Neural cell (in vitro differentiated cells): ENCODE results near the gene DOCK4. TPM values are rescaled to one million over a fixed set of nuclear protein-coding genes. Genes with fewer than 3 reads are reported as not detected.

Experiments
- H2AFZ ChIP-seq: fragments of 200-600, 300-800 bp; sonication (generic), shearing (Covaris generic); 2 replicates; pipeline ENCODE4 v1.6.0; 2014; ENCODE audit warnings: low read depth, mild to moderate bottlenecking, antibody characterized with exemption, low read length, moderate library complexity
- H3F3A ChIP-seq: fragments of 200-600 bp; shearing (Covaris generic); 2 replicates; pipeline ENCODE4 v1.6.1; 2016; ENCODE audit warnings: mild to moderate bottlenecking, moderate library complexity, mixed read lengths, antibody characterized with exemption, low read length; ENCODE audit not compliant: insufficient read depth, poor library complexity, severe bottlenecking
- H3K27ac ChIP-seq: fragments of 200-600, 300-800 bp; sonication (generic), shearing (Covaris generic); 2 replicates; pipeline ENCODE4 v1.5.1; 2014; ENCODE audit warnings: mild to moderate bottlenecking, low read length, moderate library complexity
- H3K27me3 ChIP-seq: fragments of 300-800, 200-600 bp; sonication (generic), shearing (Covaris generic); 2 replicates; pipeline ENCODE4 v1.6.0; 2014; ENCODE audit warnings: mild to moderate bottlenecking, low read depth, low read length, moderate library complexity; ENCODE audit not compliant: insufficient read depth
- H3K36me3 ChIP-seq: fragments of 300-800, 200-600 bp; sonication (generic), shearing (Covaris generic); 2 replicates; pipeline ENCODE4 v1.5.1; 2014; ENCODE audit warnings: mild to moderate bottlenecking, antibody characterized with exemption, low read length, moderate library complexity; ENCODE audit not compliant: insufficient read depth
- H3K4me2 ChIP-seq: fragments of 300-800, 200-600 bp; sonication (generic), shearing (Covaris generic); 2 replicates; pipeline ENCODE4 v1.6.0; 2014; ENCODE audit warnings: mild to moderate bottlenecking, low read length
- H3K4me3 ChIP-seq: fragments of 300-800, 200-600 bp; sonication (generic), shearing (Covaris generic); 2 replicates; pipeline ENCODE4 v1.5.1; 2014; ENCODE audit warnings: mild to moderate bottlenecking, low read length, moderate library complexity
- H3K79me2 ChIP-seq: fragments of 200-600 bp; shearing (Covaris generic); replicated peaks from 2 replicates; pipeline ENCODE4 v1.6.0; 2014; ENCODE audit warnings: mild to moderate bottlenecking, low read length, moderate library complexity; ENCODE audit not compliant: insufficient read depth
- H3K9ac ChIP-seq: fragments of 300-800, 200-600 bp; sonication (generic), shearing (Covaris generic); 2 replicates; pipeline ENCODE4 v1.6.1; 2016; ENCODE audit warnings: mild to moderate bottlenecking, low read length, mixed read lengths
- H3K9me2 ChIP-seq: fragments of 200-600 bp; shearing (Covaris generic); 2 replicates; pipeline ENCODE4 v1.6.1; 2016; ENCODE audit warnings: mild to moderate bottlenecking, low read length, mixed read lengths; ENCODE audit not compliant: insufficient read depth
- H3K9me3 ChIP-seq: fragments of 200-600, 300-800 bp; sonication (generic), shearing (Covaris generic); 2 replicates; pipeline ENCODE4 v1.6.1; 2016; ENCODE audit warnings: mild to moderate bottlenecking, mixed run types, low read length, moderate library complexity, mixed read lengths
- H4K20me1 ChIP-seq: fragments of 200-600 bp; shearing (Covaris generic); 2 replicates; pipeline ENCODE4 v1.6.1; 2016; ENCODE audit warnings: mild to moderate bottlenecking, mixed run types; ENCODE audit not compliant: insufficient read depth
- CTCF ChIP-seq: fragments of 450-650 bp; IDR thresholded peaks from 2 replicates; pipeline ENCODE4 v1.5.1; 2014; ENCODE audit warnings: antibody characterized with exemption, mild to moderate bottlenecking, moderate library complexity; ENCODE audit not compliant: poor library complexity, severe bottlenecking
- EP300 ChIP-seq: fragments of 450-650 bp; conservative IDR thresholded peaks from 2 replicates; pipeline ENCODE4 v1.6.1; 2014; ENCODE audit warnings: antibody characterized with exemption, mild to moderate bottlenecking, moderate library complexity; ENCODE audit not compliant: poor library complexity, severe bottlenecking
- EZH2 ChIP-seq: fragments of 200-600, 300-800 bp; shearing (Covaris generic), sonication (generic); IDR thresholded peaks from 2 replicates; pipeline ENCODE4 v1.6.1; 2014; ENCODE audit warnings: antibody characterized with exemption, low read length, borderline replicate concordance, mild to moderate bottlenecking; ENCODE audit not compliant: insufficient read depth, poor library complexity, severe bottlenecking
- MXI1 ChIP-seq: fragments of 450-650 bp; conservative IDR thresholded peaks from 2 replicates; pipeline ENCODE4 v1.6.1; 2014; ENCODE audit warnings: antibody characterized with exemption, mild to moderate bottlenecking; ENCODE audit not compliant: poor library complexity, severe bottlenecking
- POLR2AphosphoS5 ChIP-seq: IDR thresholded peaks from 2 replicates; pipeline ENCODE4 v1.6.1; 2012
- RAD21 ChIP-seq: fragments of 450-650 bp; conservative IDR thresholded peaks from 2 replicates; pipeline ENCODE4 v1.6.1; 2014; ENCODE audit warnings: antibody characterized with exemption, mild to moderate bottlenecking, moderate library complexity
- REST ChIP-seq: IDR thresholded peaks from 2 replicates; pipeline ENCODE4 v1.6.1; 2012; ENCODE audit warnings: borderline replicate concordance
- SMC3 ChIP-seq: fragments of 450-650 bp; conservative IDR thresholded peaks from 2 replicates; pipeline ENCODE4 v1.6.1; 2014; ENCODE audit warnings: antibody characterized with exemption, mild to moderate bottlenecking, moderate library complexity; ENCODE audit not compliant: poor library complexity
- TAF1 ChIP-seq: IDR thresholded peaks from 2 replicates; pipeline ENCODE4 v1.6.1; 2012; ENCODE audit warnings: low read depth
- polyA plus RNA-seq: library from polyadenylated mRNA; depleted of rRNA; stranded (reverse); fragments of >200 nt; gene quantifications from 2 replicates; pipeline ENCODE4 v1.2.3, GENCODE V29; 2014

DOCK4 gene
- polyA plus RNA-seq, 1 donor from 2014 or later, result 28.1 TPM

- Histone ChIP-seq H2AFZ (no peak overlapping the region), H3K79me2 (no peaks in the 10 kb centered on the region), H3K9ac (no peak overlapping the region), H3K9me2 (no peaks in the 10 kb centered on the region), H3K27me3 (no peaks in the 10 kb centered on the region), H4K20me1 (no peaks in the 10 kb centered on the region), H3K4me2 (no peak overlapping the region), H3K36me3 (no peaks in the 10 kb centered on the region), H3K4me3 (no peak overlapping the region), H3K9me3 (no peaks in the 10 kb centered on the region), H3K27ac (no peak overlapping the region), H3F3A (no peaks in the 10 kb centered on the region)
- TF ChIP-seq REST (no peak), EZH2 (no peak), RAD21 (no peak), CTCF (no peak), TAF1 (no peak), EP300 (no peak), MXI1 (no peak), POLR2AphosphoS5 (no peak), SMC3 (no peak)
These were observed 332.1 kb downstream of the DOCK4 start for GRCh38 chr7:111873963-111874690.

GRCh38 chr7:111873326-111873646, 332.9 kb downstream of the DOCK4 start:
- Histone ChIP-seq H3K9me2 (no peaks in the 10 kb centered on the region), H2AFZ (no peak overlapping the region), H3K27me3 (no peaks in the 10 kb centered on the region), H3K9ac (no peak overlapping the region), H3F3A (no peaks in the 10 kb centered on the region), H3K4me3 (no peak overlapping the region), H3K79me2 (no peaks in the 10 kb centered on the region), H3K27ac (no peak overlapping the region), H4K20me1 (no peaks in the 10 kb centered on the region), H3K4me2 (no peak overlapping the region), H3K36me3 (no peaks in the 10 kb centered on the region), H3K9me3 (no peaks in the 10 kb centered on the region)
- TF ChIP-seq POLR2AphosphoS5 (no peak), REST (no peak), EP300 (no peak), RAD21 (no peak), EZH2 (no peak)
